Bronchial epithelial cell (primary cell): ENCODE measurements around the gene SOX6. TPM values are rescaled to one million over a fixed set of nuclear protein-coding genes. Genes with fewer than 3 reads are reported as not detected.
A peak's percentile ranks its signal among the peaks of the same experiment; 100 is the strongest.

ENCODE experiments used
- DNase-seq: peaks from one replicate; pipeline ENCODE4 v3.0.0-alpha.2; 2010; ENCODE audit warnings: low read depth
- FAIRE-seq: peaks from 2 replicates; lab custom pipeline; 2011; peaks lifted over from hg19 to GRCh38; lab: Jason Lieb, UNC
- H3K27me3 ChIP-seq: 2 replicates; pipeline ENCODE4 v1.5.1; 2011; ENCODE audit warnings: low read length; ENCODE audit not compliant: control insufficient read depth, insufficient read depth
- H3K36me3 ChIP-seq: 2 replicates; pipeline ENCODE4 v1.5.1; 2011; ENCODE audit warnings: low read length; ENCODE audit not compliant: control insufficient read depth, insufficient read depth
- H3K4me3 ChIP-seq: 2 replicates; pipeline ENCODE4 v1.5.1; 2011; ENCODE audit warnings: mild to moderate bottlenecking, low read depth, low read length, control low read depth
- total RNA-seq: library from RNA; depleted of rRNA; stranded (reverse); fragments of >200 nt; gene quantifications from 2 replicates; pipeline ENCODE4 v1.2.1, GENCODE V29; 2014
- TF ChIP-seq, protein P1 (sequence below): IDR thresholded peaks from 2 replicates; pipeline ENCODE4 v1.5.1; 2011; ENCODE audit warnings: mild to moderate bottlenecking, moderate library complexity, low read length, control low read depth, inconsistent platforms; ENCODE audit not compliant: insufficient read depth, severe bottlenecking

Gene SOX6
- total RNA-seq, 1 donor from 2014 or later = 0.53 TPM

DNA sequence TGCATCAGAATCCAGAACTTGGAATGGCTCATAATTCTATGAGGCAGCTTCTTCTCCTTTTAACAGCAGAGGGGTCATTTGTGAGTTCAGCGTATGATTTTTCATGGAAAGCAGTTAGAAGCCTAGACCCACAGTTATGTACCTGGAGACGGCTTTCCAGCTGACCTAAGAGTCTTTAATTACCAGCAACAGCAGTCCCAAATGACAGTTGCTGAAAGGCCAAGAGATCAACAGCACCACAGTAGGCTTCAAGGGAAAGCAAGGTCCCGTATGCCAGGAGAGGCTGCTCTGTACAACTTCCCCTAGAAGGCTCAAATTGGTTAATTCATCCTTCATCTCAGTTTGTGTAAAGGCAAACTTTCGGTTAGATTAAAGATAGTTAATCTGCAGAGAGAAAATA is 363.0 kb downstream of the SOX6 start:
- Histone ChIP-seq H3K4me3 (no peak overlapping the region), H3K27me3 (no peaks in the 10 kb centered on the region), H3K36me3 (no peaks in the 10 kb centered on the region)
- TF ChIP-seq, protein P1, sequence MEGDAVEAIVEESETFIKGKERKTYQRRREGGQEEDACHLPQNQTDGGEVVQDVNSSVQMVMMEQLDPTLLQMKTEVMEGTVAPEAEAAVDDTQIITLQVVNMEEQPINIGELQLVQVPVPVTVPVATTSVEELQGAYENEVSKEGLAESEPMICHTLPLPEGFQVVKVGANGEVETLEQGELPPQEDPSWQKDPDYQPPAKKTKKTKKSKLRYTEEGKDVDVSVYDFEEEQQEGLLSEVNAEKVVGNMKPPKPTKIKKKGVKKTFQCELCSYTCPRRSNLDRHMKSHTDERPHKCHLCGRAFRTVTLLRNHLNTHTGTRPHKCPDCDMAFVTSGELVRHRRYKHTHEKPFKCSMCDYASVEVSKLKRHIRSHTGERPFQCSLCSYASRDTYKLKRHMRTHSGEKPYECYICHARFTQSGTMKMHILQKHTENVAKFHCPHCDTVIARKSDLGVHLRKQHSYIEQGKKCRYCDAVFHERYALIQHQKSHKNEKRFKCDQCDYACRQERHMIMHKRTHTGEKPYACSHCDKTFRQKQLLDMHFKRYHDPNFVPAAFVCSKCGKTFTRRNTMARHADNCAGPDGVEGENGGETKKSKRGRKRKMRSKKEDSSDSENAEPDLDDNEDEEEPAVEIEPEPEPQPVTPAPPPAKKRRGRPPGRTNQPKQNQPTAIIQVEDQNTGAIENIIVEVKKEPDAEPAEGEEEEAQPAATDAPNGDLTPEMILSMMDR = no peak
- FAIRE-seq (no peak), DNase-seq (no peak)

DNA sequence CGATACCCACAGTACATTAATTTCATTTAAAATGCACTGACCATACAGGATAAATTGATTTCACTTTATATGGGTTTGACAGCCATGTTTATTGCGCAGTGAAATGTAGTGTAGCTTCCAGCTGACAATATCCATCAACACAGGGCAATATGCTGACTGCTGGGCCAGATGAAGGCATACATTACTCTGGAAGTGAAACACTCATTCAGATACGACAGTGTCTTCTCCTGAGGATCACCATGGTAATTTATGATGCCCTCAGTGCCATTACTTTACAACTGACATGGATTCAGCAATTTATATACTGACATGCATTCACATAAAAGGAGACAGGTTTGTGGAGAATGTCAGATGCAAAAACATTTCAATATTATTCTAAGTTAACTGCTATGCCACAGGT is 365.1 kb downstream of the SOX6 start:
- no peak for DNase-seq
- TF ChIP-seq, protein P1 = no peak
- Histone ChIP-seq H3K36me3 (no peaks in the 10 kb centered on the region), H3K27me3 (no peaks in the 10 kb centered on the region), H3K4me3 (no peak overlapping the region)
- FAIRE-seq = no peak

DNA sequence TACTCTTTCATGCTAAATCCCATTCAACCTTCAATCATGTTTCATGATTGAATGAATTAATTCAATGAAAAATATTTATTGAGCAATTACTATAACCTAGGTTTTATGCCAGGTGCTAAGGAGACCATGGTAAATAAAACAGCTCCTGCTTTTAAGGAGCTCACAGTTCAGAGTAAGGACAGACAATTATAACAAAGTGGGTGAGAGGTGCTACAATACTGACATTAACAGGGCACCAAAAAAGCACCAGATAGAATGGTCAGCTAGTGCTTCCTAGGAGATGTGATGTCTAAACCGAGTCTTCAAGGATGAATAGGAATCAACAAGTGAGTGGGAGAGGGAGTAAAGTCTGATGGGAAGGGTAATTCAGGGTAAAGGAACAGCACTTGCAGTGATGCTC is 366.7 kb downstream of the SOX6 start:
- DNase-seq (no peak), FAIRE-seq (peak; percentile 28)
- H3K27me3 ChIP-seq = no peaks in the 10 kb centered on the region
- no peak overlapping the region for H3K4me3 ChIP-seq
- no peaks in the 10 kb centered on the region for H3K36me3 ChIP-seq
- TF ChIP-seq, protein P1 = no peak

DNA sequence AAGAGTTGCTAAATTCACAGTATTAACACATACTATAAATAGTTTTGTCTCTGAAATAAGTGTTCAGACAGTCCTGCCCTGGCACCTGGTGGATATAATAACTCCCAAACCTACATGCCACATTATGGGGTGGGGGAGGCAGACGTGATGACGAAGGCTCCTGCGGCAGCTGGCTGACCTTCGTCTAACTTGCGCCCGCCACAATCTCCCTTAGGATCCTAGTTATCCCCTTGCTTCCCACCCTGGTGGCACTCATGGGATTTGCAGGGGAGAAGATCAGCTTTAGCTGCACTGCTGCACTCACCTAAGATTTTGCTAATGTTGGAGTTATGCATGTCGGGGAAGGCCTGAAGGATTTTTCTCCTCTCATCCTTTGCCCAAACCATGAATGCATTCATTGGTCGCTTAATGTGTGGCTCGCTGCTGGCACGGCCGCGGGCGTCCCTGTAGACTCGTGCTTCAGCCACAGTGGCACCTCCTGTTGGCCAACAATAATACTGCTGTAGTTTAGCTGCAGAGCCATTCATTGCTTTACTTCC is 367.6 kb downstream of the SOX6 start:
- FAIRE-seq = no peak
- TF ChIP-seq, protein P1 = peak; percentile 1
- no peak for DNase-seq
- Histone ChIP-seq H3K27me3 (no peaks in the 10 kb centered on the region), H3K4me3 (no peak overlapping the region), H3K36me3 (no peaks in the 10 kb centered on the region)

DNA sequence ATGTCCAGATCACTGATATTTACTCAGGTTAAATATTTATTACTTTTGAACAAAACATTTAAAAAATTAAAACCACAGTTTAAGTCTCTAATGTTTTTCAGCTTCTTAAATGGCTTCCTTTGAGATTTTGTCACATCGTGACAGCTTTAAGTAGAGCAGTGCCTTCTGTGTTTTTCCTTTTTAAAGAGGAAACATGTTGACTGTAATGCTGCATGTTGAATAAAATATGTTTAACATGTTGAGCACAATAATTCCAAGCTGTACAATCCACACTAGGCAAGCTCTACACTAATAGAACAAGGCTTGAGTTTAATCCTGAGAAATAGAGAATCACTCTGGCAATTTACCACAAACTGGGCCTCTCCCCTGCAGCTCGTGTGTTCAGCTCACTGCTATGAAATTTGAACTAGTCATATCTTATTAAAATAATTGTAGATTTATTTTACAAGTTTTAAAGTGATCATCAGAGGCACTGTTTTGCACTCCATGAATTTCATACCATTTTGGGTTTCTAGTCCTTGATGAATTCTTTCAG is 368.3 kb downstream of the SOX6 start:
- DNase-seq = no peak
- no peak for FAIRE-seq
- Histone ChIP-seq H3K36me3 (no peaks in the 10 kb centered on the region), H3K27me3 (no peaks in the 10 kb centered on the region), H3K4me3 (no peak overlapping the region)
- TF ChIP-seq, protein P1 = no peak

DNA sequence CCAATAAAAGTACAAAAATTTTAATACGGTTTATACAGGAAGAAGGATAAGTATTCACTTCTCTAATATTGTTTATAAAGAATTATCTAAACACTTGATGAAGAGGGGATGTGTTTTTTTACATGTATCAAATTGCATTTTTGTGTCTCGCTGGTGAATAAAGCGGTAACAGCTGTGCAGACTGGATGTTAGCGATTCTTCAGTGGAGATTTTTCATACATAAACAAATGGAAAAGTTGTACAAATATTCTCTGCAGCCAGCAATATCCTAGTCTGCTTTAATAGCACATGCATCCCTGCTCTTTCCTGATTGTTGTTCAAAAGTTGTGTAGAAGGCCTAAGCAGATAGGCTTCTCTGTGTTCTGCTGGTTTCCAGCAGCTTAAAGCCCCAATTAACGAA is 369.3 kb downstream of the SOX6 start:
- no peak overlapping the region for H3K4me3 ChIP-seq
- FAIRE-seq (no peak), DNase-seq (no peak)
- no peaks in the 10 kb centered on the region for H3K27me3 ChIP-seq
- TF ChIP-seq, protein P1 = no peak
- no peaks in the 10 kb centered on the region for H3K36me3 ChIP-seq
